Measurements from ENCODE around the gene CFD.
"Not testable (repeated sequence)": the region's sequence is repeated elsewhere in the genome, so short reads cannot be mapped to it uniquely, and the experiment has no call there.

CFD gene

GRCh38 chr19:827314-827709, 32.2 kb upstream of the CFD start:
- no peak for DNase-seq

DNA sequence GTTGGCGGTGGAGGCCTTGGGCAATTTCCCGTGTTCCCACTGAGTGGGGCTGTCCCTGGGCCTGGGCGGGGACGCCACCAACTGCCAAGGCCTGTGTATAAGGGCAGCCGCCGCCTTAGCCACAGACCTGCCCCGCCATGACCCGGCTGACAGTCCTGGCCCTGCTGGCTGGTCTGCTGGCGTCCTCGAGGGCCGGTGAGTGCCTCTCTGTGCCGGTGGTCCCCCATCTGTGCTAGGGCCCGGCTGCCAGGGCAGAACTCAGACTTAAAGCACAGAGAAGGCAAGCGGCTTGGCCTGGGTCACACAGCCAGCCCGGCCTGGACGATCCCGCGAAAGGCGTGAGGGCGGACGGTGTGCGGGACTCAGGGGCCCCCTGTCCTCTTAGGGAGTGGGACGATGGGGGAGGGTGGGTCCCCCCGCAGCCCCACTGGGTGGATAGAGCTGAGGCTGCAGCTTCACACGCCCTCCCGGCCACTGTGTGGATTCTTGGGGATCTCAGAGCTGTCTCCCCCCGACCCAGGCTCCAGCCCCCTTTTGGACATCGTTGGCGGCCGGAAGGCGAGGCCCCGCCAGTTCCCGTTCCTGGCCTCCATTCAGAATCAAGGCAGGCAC, 31.6 kb upstream of the CFD start, which contains the start of gene AZU1:
Gene AZU1, plus strand, starts transcription at position 128 of the 612 bp plus-strand sequence. Its CDS starts 10 bp downstream, at position 138.
- no peak for DNase-seq

DNA sequence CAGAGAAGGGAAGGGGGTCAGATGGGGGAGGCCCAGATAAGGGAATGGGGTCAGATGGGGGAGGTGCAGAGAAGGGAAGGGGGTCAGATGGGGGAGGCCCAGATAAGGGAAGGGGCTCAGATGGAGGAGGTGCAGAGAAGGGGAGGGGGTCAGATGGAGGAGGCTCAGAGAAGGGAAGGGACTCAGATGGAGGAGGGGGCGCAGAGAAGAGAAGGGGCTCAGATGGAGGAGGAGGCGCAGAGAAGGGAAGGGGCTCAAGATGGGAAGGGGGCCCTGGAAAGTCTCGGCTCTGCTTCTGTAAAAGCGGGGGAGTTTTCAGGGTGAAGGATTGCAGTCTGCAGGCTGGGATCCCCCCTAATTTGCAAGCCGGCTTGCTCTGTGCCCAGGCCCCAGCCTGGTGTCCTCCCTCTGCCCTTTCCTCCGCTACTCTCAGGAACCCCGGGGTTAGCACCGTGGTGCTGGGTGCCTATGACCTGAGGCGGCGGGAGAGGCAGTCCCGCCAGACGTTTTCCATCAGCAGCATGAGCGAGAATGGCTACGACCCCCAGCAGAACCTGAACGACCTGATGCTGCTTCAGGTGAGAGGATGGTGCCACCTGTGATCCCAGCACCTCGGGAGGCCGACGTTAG, 30.2 kb upstream of the CFD start:
- DNase-seq = no peak

DNA sequence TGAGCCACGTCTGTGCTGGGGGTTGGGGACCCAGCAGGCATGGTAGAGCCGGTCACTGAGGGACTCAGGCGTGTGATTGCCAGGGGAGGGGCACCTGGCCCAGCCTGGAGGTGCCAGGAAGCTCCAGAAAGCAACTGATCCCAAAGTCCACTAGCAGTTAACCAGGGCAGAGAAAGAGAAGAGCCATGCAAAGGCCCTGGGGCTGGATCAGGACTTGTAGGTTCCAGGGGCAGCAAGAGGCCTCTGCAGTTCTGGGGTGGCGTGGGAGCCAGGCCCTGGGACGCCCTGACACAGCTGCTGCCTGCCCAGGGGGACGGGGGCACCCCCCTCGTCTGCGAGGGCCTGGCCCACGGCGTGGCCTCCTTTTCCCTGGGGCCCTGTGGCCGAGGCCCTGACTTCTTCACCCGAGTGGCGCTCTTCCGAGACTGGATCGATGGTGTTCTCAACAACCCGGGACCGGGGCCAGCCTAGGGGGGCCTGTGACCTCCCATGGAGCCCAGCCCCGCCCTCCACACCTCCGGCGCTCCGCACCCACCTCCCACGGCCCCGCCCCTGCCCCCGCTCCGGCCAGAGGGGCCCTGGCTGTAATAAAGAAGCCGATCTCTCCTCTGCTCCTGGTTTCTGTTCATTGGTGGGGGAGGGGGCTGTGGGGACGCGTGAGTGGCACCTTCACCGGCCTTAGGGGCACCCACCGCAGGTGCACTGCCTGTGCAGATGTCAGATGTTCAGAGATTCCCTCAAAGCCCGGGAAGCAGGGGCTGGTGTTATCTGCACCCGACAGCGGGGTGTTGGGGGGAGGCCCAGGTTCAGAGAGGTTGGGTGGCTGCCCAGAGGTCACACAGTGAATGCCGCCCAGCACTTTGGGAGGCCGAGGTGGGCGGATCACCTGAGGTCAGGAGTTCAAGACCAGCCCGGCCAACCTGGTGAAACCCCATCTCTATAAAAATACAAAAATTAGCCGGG, 27.8 kb upstream of the CFD start:
- DNase-seq = no peak

- no peak for DNase-seq
Measured at GRCh38 chr19:834216-834615, 25.2 kb upstream of the CFD start.

DNA sequence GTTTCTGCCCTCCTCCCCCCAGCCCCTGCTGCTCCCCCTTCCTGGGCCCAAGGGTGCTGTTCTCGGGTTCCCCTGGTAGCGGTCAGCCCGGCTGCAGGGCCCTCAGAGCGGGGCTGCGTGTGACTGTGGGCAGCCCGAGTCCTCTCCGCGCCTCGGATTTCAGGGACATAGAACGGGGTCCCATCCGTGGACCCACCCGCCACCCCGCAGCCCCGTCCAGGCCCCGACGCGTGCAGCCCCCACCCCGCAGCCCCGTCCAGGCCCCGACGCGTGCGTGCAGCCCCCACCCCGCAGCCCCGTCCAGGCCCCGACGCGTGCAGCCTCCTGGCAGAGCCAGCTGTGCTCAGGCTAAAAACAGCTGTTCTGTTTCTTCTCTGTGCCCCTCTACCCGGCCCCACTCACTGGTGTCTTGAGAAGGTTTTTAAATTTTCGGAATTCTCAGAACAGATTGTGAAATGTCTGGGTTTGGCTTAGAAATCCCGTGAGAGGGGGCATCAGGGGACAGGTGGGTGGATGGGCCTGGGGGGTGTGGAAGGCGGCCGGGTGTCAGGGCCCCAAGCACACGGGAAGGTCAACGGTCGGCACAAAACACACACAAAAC, 24.2 kb upstream of the CFD start:
- no peak for DNase-seq

GRCh38 chr19:840519-841206, 18.8 kb upstream of the CFD start, which contains the start of gene PRTN3:
TSS of gene PRTN3 (plus strand) at chr19:840999. CDS start at chr19:841009, 10 bp downstream.
- DNase-seq = no peak

DNA sequence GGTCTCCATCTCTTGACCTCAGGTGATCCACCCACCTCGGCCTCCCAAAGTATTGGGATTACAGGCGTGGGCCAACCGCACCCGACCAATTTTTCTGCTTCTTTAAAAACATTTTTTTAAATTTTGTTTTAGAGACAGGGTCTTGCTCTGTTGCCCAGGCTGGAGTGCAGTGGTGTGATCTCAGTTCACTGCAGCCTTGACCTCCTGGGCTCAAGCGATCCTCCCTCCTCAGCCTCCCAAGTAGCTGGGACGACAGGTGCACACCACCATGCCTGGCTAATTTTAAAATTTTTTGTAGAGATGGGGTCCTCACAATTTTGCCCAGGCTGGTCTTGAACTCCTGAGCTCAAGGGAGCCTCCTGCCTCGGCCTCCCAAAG, 16.7 kb upstream of the CFD start:
- DNase-seq = not testable (repeated sequence)

DNA sequence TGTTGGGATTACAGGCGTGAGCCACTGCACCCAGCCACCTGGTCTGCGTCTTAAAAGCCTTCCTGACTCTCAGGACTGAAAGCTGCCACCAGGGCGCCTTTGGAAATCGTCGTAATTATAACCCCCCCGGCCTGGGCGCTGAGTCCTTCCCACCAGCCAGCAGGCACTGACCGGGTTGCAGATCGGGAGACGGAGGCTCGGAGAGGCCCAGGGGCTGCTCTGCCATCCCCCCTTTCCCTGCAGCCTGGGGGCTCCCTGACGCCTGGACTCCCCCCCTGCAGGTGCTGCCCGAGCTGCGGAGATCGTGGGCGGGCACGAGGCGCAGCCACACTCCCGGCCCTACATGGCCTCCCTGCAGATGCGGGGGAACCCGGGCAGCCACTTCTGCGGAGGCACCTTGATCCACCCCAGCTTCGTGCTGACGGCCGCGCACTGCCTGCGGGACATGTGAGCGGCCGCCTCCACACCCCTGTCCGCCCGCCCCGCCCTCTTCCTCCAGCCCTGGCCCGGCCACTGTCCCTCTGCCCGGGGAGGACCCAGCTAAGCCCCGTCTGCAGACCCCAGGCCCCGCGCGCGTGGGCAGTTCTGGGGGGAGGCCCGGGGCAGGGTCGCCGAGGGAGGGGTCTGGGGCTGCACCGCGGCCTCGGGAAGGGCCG, 16.2 kb upstream of the CFD start:
- no peak for DNase-seq

GRCh38 chr19:843836-844545, 15.5 kb upstream of the CFD start:
- DNase-seq = no peak

- no peak for DNase-seq
Measured at GRCh38 chr19:844546-844971, 14.9 kb upstream of the CFD start.

DNA sequence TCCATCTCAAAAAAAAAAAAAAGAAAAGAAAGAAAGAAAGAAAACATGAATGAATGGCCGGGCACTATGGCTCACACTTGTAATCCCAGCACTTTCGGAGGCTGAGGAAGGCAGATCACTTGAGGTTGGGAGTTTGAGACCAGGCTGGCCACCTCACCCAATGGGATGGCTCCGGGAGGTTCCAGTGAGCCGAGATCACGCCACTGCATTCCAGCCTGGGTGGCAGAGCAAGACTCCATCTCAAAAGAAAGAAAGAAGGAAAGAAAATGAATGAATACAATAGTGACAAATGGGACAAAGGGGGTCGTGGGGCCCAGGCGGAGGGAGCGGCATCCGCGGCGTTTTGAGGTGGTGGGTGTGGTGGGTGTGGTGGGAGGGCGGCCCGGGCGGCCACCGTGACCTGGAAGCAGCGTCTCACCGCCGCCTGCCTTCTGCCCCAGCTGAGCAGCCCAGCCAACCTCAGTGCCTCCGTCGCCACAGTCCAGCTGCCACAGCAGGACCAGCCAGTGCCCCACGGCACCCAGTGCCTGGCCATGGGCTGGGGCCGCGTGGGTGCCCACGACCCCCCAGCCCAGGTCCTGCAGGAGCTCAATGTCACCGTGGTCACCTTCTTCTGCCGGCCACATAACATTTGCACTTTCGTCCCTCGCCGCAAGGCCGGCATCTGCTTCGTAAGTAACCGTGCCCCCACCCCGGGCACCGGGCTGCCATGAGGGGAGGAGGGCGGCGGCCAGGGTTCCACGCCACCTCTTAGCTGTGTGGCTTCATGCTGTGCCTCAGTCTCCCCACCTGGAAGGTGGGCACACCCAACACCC, 13.6 kb upstream of the CFD start:
- DNase-seq = no peak

DNA sequence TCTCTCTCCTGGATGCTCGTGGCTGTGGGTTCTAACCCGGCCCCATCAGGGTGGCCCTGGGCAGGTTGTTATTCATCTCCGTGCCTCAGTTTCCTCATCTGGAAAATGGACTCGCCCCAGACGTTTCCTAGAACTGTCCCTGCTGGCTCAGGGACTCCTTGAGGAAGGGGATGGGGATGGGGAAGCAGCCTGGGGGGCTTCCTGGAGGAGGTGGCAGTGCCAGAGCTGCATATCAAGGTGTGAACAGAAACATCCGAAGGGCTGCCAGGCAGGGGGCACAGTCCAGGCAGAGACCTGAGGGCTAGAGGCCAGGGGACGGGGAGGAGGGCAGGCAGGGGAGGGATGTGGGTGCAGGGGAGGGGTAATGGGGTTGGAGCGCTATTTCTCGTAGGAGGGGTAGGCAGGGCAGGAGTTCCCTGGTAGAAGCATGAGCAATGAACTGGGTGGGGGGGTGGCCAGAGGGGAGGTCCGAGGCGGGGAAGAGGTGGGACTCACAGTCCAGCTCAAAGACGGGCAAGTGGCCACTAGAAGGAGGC, 11.0 kb upstream of the CFD start:
- DNase-seq = no peak

DNA sequence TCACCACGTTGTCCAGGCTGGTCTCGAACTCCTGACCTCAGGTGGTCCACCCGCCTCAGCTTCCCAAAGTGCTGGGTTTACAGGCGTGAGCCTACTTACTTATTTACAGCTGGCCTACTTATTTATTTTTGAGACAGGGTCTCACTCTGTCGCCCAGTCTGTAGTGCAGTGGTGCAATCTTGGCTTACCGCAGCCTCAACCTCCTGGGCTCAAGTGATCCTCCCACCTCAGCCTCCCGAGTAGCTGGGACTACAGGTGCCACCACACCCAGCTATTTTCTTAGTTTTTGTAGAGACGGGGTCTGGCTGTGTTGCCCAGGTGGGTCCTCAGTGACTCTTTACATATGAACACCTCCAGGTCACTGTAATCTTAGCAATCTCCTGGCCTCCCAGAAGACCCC, 10.3 kb upstream of the CFD start:
- DNase-seq = not testable (repeated sequence)

DNA sequence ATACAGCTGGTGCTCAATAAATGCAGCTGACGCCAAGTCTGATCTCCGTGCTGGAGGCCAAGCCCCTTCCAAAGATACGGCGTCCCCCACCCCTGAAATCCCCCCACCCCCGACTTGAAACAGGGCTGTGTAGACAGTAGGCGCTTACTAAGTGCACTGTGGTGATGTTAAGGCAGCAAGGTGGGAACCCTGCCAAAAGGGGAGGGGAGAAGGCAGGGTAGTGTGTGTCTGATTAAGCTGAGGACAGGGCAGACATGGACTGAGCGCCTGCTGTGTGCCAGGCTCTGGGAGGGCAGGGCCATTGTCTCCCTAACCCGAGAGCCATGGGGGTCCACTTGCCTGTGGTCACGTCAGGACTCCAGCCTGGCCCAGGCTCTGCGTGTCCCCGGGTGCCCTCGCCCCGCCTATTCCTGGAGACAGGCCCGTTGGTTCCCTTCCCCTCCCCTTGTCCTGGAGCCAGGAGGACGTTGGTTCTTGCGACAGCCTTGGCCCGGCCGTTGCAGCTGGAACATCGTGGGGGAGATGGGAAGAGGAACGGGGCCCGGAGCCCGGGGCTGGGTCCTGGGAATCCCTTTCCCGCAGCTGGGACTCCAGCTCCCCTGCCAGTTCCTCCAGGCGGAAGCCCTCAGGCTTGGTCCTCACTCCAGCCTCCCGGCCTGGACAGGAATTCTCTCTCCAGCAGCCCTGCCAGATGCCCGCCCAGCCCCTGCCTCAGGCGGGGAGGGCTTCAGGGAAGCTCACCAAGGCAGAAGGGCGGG, 9.1 kb upstream of the CFD start:
- no peak for DNase-seq

DNA sequence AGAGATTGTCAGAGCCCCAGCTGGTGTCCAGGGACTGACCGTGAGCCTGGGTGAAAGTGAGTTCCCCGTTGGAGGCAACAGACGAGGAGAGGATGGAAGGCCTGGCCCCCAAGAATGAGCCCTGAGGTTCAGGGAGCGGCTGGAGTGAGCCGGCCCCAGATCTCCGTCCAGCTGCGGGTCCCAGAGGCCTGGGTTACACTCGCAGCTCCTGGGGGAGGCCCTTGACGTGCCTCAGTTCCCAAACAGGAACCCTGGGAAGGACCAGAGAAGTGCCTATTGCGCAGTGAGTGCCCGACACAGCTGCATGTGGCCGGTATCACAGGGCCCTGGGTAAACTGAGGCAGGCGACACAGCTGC, 8.5 kb upstream of the CFD start:
- DNase-seq = no peak

GRCh38 chr19:852136-853013, 7.1 kb upstream of the CFD start, which contains the start of gene ELANE:
TSS of gene ELANE (plus strand) at chr19:852303. CDS start at chr19:852329, 26 bp downstream.
- DNase-seq = no peak

GRCh38 chr19:853014-853585, 6.4 kb upstream of the CFD start:
- no peak for DNase-seq
